Mucosa of descending colon (tissue), 3 donors: ENCODE results near the gene WBP1. TPM values are rescaled to one million over a fixed set of nuclear protein-coding genes. Genes with fewer than 3 reads are reported as not detected.

ENCODE experiments used
- ATAC-seq: fragments of 200-7000 bp; cut with Tn5 transposase; one replicate; pipeline ENCODE4 v1.9.1; 2020; ENCODE audit warnings: mild to moderate bottlenecking, moderate library complexity
- DNase-seq, 3 donors: peaks; one replicate each; pipeline ENCODE4 v3.0.0-alpha.2; 2020
- H3K36me3 ChIP-seq: fragments of 200-600 bp; one replicate; pipeline ENCODE4 v1.8.0; 2021; ENCODE audit warnings: low read depth, mild to moderate bottlenecking
- H3K4me1 ChIP-seq: fragments of 200-600 bp; one replicate; pipeline ENCODE4 v1.8.0; 2021; ENCODE audit warnings: low read depth, mild to moderate bottlenecking
- H3K4me3 ChIP-seq: fragments of 200-600 bp; one replicate; pipeline ENCODE4 v1.8.0; 2021; ENCODE audit warnings: mild to moderate bottlenecking
- H3K9me3 ChIP-seq: fragments of 200-600 bp; one replicate; pipeline ENCODE4 v1.8.0; 2021; ENCODE audit warnings: mild to moderate bottlenecking
- intact Hi-C, 2 donors: fragments of 100-400 bp; cut with DNase I in 1 of 2; cut with micrococcal nuclease in 1 of 2; formaldehyde crosslinking; loops; one replicate each; pipeline versions ENCODE4 v1.11.0 to v1.11.1; 2022; cut with DNase I, micrococcal nuclease
- total RNA-seq, 3 donors: library from RNA; stranded (reverse); fragmentation: NEBNext Ultra II Directional in 2 of 3; extraction: Animal tissue kit (Norgen Biotek cat#: 25700) in 2 of 3; gene quantifications; one replicate each; pipeline versions ENCODE4 v1.2.1 to v1.2.4, GENCODE V29; 2021 to 2023
- TF ChIP-seq, protein P1 (sequence below): fragments of 200-600 bp; IDR thresholded peaks from one replicate; pipeline ENCODE4 v1.8.0; 2022; ENCODE audit warnings: antibody characterized with exemption, mild to moderate bottlenecking
- donor health status: DM: no; HTN: no; CAD: no; lungs with moderate emphysema.
- donor health status: DM: no; HTN: no; CAD: no.
- donor health status: DM: no; HTN: yes; CAD: no.

WBP1 gene
- total RNA-seq, 3 donors from 2014 or later = 51.1 to 60.6 (median 56.1) TPM

DNA sequence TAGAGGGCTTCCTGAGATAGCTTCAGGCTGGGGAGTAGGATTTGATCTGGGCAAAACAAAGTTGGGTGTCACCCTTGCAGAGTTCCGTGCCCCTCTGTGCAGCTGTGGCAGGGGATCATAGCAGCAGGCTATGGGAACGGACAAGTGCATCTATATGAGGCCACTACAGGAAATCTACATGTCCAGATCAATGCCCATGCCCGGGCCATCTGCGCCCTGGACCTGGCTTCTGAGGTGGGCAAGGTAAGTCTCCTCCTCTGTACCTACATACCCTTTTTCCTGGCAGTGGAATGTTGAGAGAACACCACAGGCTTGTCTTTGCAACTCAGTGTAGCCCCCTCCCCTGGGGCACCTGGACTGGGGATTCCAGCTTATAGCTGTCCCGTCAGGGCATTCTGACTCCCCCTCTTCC, 33.2 kb upstream of the WBP1 start:
- ATAC-seq = no peak

DNA sequence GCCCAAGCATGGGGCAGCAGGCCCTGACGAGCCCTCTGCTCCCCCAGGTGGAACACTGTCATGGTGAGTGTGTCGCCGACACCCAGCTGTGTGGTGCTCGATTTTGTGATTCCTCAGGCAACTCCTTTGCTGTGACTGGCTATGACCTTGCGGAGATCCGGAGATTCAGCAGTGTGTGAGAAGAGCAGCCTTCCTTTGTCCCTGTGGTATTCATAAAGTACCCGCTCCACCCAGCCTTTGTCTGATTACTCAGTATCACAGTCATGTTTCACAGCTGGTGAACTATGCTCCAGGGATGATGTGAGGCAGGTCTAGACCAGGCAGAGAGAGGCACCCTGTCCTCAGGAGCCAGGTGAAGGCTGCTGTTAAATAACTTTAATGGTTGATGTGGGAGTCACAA, 32.7 kb upstream of the WBP1 start:
- intact Hi-C loops = no loop called here
- H3K4me1 ChIP-seq = peaks cover 28% of the 10 kb centered on the region
- H3K36me3 ChIP-seq = no peaks in the 10 kb centered on the region
- no peak overlapping the region for H3K4me3 ChIP-seq
- TF ChIP-seq, protein P1, sequence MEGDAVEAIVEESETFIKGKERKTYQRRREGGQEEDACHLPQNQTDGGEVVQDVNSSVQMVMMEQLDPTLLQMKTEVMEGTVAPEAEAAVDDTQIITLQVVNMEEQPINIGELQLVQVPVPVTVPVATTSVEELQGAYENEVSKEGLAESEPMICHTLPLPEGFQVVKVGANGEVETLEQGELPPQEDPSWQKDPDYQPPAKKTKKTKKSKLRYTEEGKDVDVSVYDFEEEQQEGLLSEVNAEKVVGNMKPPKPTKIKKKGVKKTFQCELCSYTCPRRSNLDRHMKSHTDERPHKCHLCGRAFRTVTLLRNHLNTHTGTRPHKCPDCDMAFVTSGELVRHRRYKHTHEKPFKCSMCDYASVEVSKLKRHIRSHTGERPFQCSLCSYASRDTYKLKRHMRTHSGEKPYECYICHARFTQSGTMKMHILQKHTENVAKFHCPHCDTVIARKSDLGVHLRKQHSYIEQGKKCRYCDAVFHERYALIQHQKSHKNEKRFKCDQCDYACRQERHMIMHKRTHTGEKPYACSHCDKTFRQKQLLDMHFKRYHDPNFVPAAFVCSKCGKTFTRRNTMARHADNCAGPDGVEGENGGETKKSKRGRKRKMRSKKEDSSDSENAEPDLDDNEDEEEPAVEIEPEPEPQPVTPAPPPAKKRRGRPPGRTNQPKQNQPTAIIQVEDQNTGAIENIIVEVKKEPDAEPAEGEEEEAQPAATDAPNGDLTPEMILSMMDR = no peak
- no peak for ATAC-seq
- no peak for DNase-seq
- no peaks in the 10 kb centered on the region for H3K9me3 ChIP-seq

More for the DNA sequence above, 33.2 kb upstream of the WBP1 start:
- Histone ChIP-seq H3K4me1 (peaks cover 24% of the 10 kb centered on the region), H3K9me3 (no peaks in the 10 kb centered on the region), H3K4me3 (no peak overlapping the region), H3K36me3 (no peaks in the 10 kb centered on the region)
- DNase-seq = no peak
- intact Hi-C loops = no loop called here
- TF ChIP-seq, protein P1 = no peak

DNA sequence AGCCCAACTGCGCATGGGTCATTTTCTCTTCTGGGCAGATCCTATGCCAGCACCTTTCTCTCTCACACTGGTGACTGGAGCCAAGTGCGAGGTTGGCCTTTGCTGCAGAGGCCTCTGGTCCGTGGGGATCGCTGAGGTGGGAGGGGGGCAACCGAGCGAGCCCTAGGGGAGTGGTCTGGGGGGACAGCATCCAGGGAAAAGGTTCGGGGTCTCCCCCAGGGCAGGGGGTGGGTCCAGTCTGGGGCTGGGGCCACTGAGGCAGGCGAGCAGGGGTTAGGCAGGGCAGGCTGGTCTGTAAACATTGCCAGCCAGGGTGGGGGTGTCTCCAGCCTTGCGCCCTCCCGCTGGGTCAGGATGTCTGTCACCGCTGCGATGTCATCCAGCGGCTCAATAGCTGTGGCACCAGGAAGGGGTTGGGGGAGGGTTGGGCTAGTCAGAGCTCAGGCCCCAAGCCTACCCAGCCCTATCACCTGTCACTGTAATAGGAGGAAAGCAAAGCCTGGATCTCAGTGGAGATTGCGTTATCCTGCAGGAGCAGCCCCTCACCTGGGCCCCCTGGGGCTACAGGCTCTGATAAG, 32.0 kb upstream of the WBP1 start:
- no peaks in the 10 kb centered on the region for H3K9me3 ChIP-seq
- TF ChIP-seq, protein P1 = no peak
- H3K4me3 ChIP-seq = no peak overlapping the region
- H3K36me3 ChIP-seq = no peaks in the 10 kb centered on the region
- H3K4me1 ChIP-seq = peaks cover 23% of the 10 kb centered on the region
- intact Hi-C loops = no loop called here
- no peak for ATAC-seq
- no peak for DNase-seq

DNA sequence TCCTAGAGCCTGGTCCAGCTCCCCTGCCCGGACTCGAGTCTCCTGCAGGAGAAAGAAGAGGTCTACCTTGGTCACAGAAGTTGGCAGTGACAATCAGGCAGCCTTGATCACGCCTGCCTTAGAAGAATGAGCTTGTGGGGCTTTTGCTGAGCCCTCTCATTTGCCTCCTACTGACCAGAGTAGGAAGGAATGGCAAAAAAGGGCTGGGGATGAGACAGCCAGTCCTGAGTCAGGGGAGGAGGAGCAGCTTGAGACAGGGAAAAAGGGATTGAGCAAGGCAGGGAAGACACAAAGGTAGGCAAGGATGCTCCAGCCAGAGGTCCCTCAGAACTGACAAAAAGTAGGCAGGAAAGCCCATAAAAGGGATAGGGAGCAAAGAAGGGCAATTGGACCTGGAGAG, 30.7 kb upstream of the WBP1 start:
- ATAC-seq (no peak), DNase-seq (no peak)
- intact Hi-C loops = no loop called here
- Histone ChIP-seq H3K9me3 (no peaks in the 10 kb centered on the region), H3K4me3 (no peak overlapping the region), H3K4me1 (peaks cover 17% of the 10 kb centered on the region), H3K36me3 (no peaks in the 10 kb centered on the region)
- TF ChIP-seq, protein P1 = no peak

DNA sequence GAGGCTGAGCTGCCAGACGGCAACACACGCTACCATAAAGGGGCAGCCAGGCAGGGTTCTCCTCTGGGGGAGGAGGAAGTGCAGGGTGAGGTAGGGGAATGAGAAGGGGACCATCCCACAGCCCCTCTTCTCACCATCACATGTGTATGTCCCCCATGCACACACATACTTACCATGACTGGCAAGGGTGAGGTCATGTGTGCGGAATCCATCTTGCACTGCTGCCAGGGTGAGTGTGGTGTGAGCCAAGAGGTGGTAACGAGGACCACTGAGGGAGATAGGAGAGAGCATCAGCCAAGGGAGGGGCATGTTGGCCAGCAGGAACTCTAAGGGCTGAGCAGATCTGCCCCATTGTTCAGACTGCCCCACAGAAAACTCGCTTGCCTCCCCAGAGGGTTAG, 29.6 kb upstream of the WBP1 start:
- Histone ChIP-seq H3K9me3 (no peaks in the 10 kb centered on the region), H3K4me1 (peaks cover 17% of the 10 kb centered on the region), H3K4me3 (no peak overlapping the region), H3K36me3 (no peaks in the 10 kb centered on the region)
- TF ChIP-seq, protein P1 = no peak
- intact Hi-C loops = no loop called here
- no peak for DNase-seq
- ATAC-seq = no peak
